Osteoblast (primary cell): ENCODE results near the gene FREM2. TPM values are rescaled to one million over a fixed set of nuclear protein-coding genes. Genes with fewer than 3 reads are reported as not detected.

Experiments
- DNase-seq: peaks from one replicate; pipeline ENCODE4 v3.0.0; 2011; ENCODE audit warnings: low spot score, mixed read lengths; ENCODE audit not compliant: insufficient read length; ENCODE audit errors: missing footprints
- H2AFZ ChIP-seq: 2 replicates; pipeline ENCODE4 v1.6.0; 2011; ENCODE audit warnings: mild to moderate bottlenecking, low read length
- H3K27ac ChIP-seq: 2 replicates; pipeline ENCODE4 v1.5.1; 2011; ENCODE audit warnings: mild to moderate bottlenecking, low read depth, low read length, moderate library complexity
- H3K27me3 ChIP-seq: 2 replicates; pipeline ENCODE4 v1.6.0; 2012; ENCODE audit warnings: mild to moderate bottlenecking, control low read depth, inconsistent platforms, low read length, moderate library complexity; ENCODE audit not compliant: insufficient read depth
- H3K36me3 ChIP-seq: 2 replicates; pipeline ENCODE4 v1.5.1; 2011; ENCODE audit warnings: mild to moderate bottlenecking, low read length, control low read depth, moderate library complexity; ENCODE audit not compliant: insufficient read depth
- H3K4me1 ChIP-seq: 2 replicates; pipeline ENCODE4 v1.5.1; 2011; ENCODE audit warnings: mild to moderate bottlenecking, low read length, control low read depth, moderate library complexity; ENCODE audit not compliant: insufficient read depth
- H3K4me2 ChIP-seq: 2 replicates; pipeline ENCODE4 v1.6.0; 2011; ENCODE audit warnings: mild to moderate bottlenecking, low read length; ENCODE audit not compliant: insufficient read depth
- H3K4me3 ChIP-seq: fragments of 200-600 bp; sonication (generic); 3 replicates; pipeline ENCODE4 v1.5.1; 2012; ENCODE audit warnings: mild to moderate bottlenecking, low read length, inconsistent platforms; ENCODE audit not compliant: insufficient read depth
- H3K79me2 ChIP-seq: 2 replicates; pipeline ENCODE4 v1.6.0; 2012; ENCODE audit warnings: mild to moderate bottlenecking, low read length, control low read depth, inconsistent platforms; ENCODE audit not compliant: insufficient read depth
- H3K9me3 ChIP-seq: 2 replicates; pipeline ENCODE4 v1.5.1; 2011; ENCODE audit warnings: low read depth, low read length, control low read depth
- H4K20me1 ChIP-seq: 2 replicates; pipeline ENCODE4 v1.6.0; 2012; ENCODE audit warnings: mild to moderate bottlenecking, low read length, control low read depth; ENCODE audit not compliant: insufficient read depth
- small RNA-seq: library from RNA; depleted of rRNA; stranded (forward); fragments of <200 nt; gene quantifications from one replicate; pipeline ENCODE3, GENCODE V24; 2012
- total RNA-seq: library from RNA; depleted of rRNA; stranded (reverse); fragments of >200 nt; gene quantifications from 2 replicates; pipeline ENCODE4 v1.2.3, GENCODE V29; 2012
- TF ChIP-seq, protein P1 (sequence below): IDR thresholded peaks from 2 replicates; pipeline ENCODE4 v1.5.1; 2011; ENCODE audit warnings: mild to moderate bottlenecking, low read depth, low read length, moderate library complexity; ENCODE audit errors: extremely low read depth

FREM2 gene
- total RNA-seq, 1 donor = not detected

DNA sequence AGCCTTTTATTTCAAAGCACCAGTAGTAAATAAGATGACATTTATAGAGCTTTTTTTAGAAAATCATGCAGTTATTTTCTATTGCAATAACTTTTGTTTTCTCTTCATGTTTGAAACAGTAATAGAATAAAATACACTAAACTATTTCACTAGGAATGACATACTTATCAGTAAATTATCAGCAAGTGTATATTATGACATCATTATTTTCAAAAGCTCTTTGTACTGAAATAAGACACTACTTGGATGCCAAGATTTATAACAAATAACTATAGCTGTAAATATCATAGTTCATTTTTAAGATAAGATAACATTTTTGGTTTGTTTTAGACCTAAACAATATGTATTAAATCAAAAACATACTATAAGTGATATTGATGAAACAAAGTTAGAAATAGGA is 246.9 kb downstream of the FREM2 start:
- TF ChIP-seq, protein P1, sequence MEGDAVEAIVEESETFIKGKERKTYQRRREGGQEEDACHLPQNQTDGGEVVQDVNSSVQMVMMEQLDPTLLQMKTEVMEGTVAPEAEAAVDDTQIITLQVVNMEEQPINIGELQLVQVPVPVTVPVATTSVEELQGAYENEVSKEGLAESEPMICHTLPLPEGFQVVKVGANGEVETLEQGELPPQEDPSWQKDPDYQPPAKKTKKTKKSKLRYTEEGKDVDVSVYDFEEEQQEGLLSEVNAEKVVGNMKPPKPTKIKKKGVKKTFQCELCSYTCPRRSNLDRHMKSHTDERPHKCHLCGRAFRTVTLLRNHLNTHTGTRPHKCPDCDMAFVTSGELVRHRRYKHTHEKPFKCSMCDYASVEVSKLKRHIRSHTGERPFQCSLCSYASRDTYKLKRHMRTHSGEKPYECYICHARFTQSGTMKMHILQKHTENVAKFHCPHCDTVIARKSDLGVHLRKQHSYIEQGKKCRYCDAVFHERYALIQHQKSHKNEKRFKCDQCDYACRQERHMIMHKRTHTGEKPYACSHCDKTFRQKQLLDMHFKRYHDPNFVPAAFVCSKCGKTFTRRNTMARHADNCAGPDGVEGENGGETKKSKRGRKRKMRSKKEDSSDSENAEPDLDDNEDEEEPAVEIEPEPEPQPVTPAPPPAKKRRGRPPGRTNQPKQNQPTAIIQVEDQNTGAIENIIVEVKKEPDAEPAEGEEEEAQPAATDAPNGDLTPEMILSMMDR = no peak
- Histone ChIP-seq H3K4me1 (no peaks in the 10 kb centered on the region), H4K20me1 (no peaks in the 10 kb centered on the region), H3K79me2 (no peaks in the 10 kb centered on the region), H3K27ac (no peak overlapping the region), H3K36me3 (no peaks in the 10 kb centered on the region), H3K27me3 (no peaks in the 10 kb centered on the region), H3K4me3 (no peak overlapping the region), H2AFZ (no peak overlapping the region), H3K4me2 (no peak overlapping the region), H3K9me3 (no peaks in the 10 kb centered on the region)
- DNase-seq = no peak

Small RNA genes lying within 50 kb of the gene (small RNA-seq; reads per million reads assigned to genes)
- gene PLA2G12AP2 (not detected), gene RNU6-56P (not detected)
